Activated CD8-positive, alpha-beta memory T cell treated with anti-CD3 and anti-CD28 coated beads, Interleukin-2, amount 10 ng/mL, durations not matched to agents 7 days and 5 days (primary cell): ENCODE results near the gene ZNF784. TPM values are rescaled to one million over a fixed set of nuclear protein-coding genes. Genes with fewer than 3 reads are reported as not detected.
A peak's percentile ranks its signal among the peaks of the same experiment; 100 is the strongest.
"Not testable (repeated sequence)": the region's sequence is repeated elsewhere in the genome, so short reads cannot be mapped to it uniquely, and the experiment has no call there.

Source experiments
- ATAC-seq: fragments of 150-1000 bp; cut with Tn5 transposase; one replicate; pipeline ENCODE4 v1.10.0; 2021; ENCODE audit warnings: moderate library complexity
- CTCF ChIA-PET: fragments of 350-600 bp; sonication (Branson Sonifier 250); formaldehyde crosslinking; loops from one replicate; lab custom pipeline; 2021; ENCODE audit warnings: antibody characterized with exemption; lab: Charles Lee
- DNase-seq: peaks from one replicate; pipeline ENCODE4 v3.0.0-alpha.2; 2020
- H3K27ac Mint-ChIP-seq: one replicate; pipeline ENCODE4 v1.8.0; 2021; ENCODE audit warnings: mild to moderate bottlenecking, mixed read lengths
- H3K27me3 Mint-ChIP-seq: one replicate; pipeline ENCODE4 v1.8.0; 2021; ENCODE audit warnings: mixed read lengths
- H3K36me3 Mint-ChIP-seq: one replicate; pipeline ENCODE4 v1.8.0; 2021; ENCODE audit warnings: mild to moderate bottlenecking, mixed read lengths
- H3K4me1 Mint-ChIP-seq: one replicate; pipeline ENCODE4 v1.8.0; 2021; ENCODE audit warnings: mixed read lengths
- H3K4me3 Mint-ChIP-seq: one replicate; pipeline ENCODE4 v1.8.0; 2021; ENCODE audit warnings: mild to moderate bottlenecking, moderate library complexity, mixed read lengths
- H3K9me3 Mint-ChIP-seq: one replicate; pipeline ENCODE4 v1.8.0; 2022; ENCODE audit warnings: low read depth, mixed read lengths
- total RNA-seq, 2 experiments: library from RNA; stranded (reverse); gene quantifications; one replicate each; pipeline ENCODE4 v1.2.3, GENCODE V29; 2021

ZNF784 gene
- total RNA-seq, 2 experiments from 2014 or later, result 5.1 to 7.3 TPM

DNA sequence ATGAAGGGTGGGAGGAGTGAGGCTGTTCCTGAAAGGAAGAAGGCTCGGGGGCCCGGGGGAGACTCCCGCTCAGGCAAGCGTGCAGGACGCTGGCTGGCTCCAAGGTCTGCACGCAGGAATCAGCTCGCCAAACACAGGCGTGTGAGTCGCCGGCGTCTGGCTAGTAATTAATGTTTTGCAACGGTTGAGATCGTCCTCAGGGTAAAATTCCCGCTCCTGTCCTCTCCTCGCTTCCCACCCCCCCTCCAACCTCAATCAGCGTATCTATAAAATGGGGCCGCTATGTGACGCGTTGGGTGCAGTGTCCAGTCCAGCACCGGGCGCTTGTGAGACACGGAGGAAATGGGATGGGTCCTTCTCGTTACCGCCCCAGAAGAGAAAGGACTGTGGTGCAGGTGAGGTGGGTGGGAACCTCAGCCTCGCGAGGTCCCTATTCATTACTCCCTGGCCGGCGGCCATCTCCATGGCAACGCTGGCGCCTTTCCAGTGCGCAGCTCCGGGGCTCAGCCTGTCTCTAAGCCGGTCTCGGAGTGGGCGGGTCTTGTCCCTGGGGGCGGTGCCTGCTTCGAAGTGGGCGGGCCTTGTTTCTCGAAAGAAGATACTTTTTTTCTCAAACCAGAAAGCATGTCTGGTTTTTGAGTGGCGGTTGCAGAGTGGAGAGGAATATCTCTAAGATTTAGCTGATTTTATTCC is 37.2 kb downstream of the ZNF784 start:
- no peaks in the 10 kb centered on the region for H3K9me3 Mint-ChIP-seq
- ATAC-seq (peak; percentile 99), DNase-seq (peak; percentile 93)
- CTCF ChIA-PET, result interaction anchor here (0.8 to 1.6 kb wide), 5 partner anchors 12 to 70 kb away, joined by 3 read pairs; partner anchors contain the start of genes FIZ1 and ZNF865
- H3K27ac Mint-ChIP-seq, result no peak overlapping the region
- peaks cover 23% of the 10 kb centered on the region for H3K27me3 Mint-ChIP-seq
- no peaks in the 10 kb centered on the region for H3K36me3 Mint-ChIP-seq
- H3K4me1 Mint-ChIP-seq, result peaks cover 13% of the 10 kb centered on the region
- H3K4me3 Mint-ChIP-seq, result peak overlapping the region; percentile 67

DNA sequence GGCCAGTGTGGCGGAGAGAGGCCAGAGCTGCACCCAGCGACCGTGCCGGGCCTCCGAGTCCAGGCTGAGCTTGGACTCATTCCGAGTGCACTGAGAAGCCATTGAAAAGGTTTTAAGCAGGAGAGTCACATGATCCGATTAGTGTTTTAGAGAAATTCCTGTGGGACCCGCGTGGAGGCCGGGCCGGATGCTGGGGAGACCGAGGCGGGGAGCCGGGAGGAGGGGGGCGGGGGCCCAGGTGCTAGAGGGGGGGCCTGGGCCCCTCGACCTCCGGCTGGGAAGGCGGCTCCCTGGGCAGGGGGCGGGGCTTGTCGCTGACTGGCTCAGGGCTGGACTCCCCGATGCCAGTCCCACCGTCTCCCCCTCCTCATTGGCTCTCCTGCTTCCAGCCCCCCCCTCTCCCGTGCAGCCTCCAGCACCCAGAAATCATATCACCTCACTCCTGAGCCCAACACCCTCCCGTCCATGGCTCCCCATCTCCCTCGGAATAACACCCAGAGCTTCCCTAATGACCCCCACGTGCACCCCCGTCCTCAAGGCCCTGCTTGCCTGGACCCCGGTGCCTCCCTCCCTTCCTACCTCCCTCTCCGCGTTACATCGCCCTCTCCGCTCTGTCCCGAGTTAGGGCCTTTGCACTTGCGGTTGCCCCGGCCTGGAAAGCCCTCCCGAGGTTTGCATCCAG is 38.6 kb downstream of the ZNF784 start:
- Mint-ChIP-seq H3K36me3 (no peaks in the 10 kb centered on the region), H3K4me3 (no peak overlapping the region), H3K27ac (no peak overlapping the region), H3K9me3 (no peaks in the 10 kb centered on the region), H3K27me3 (peaks cover 23% of the 10 kb centered on the region), H3K4me1 (peaks cover 24% of the 10 kb centered on the region)
- ATAC-seq (no peak), DNase-seq (no peak)
- CTCF ChIA-PET, result interaction anchor here (1.3 to 1.6 kb wide), 3 partner anchors 20 to 46 kb away, joined by 3 to 11 read pairs (median 4); partner anchors contain the start of gene ZNF865

DNA sequence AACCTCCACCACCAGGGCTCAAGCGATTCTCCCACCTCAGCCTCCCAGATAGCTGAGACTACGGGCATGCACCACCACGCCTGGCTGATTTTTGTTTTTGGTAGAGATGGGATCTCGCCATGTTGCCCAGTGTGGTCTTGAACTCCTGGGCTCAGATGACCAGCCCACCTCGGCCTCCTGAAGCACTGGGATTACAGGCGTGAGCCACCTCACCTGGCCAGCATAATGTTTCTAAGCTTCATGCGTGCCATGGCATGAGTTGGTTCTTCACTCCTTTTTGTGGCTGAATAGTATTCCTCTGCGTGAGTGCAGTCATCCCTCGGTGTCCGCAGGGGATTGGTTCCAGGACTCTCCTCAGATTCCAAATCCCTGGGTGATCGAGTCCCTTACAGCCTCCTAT is 39.5 kb downstream of the ZNF784 start:
- CTCF ChIA-PET, result interaction anchor here (1.3 to 1.6 kb wide), 2 partner anchors 41 to 47 kb away, joined by 4 to 11 read pairs; no protein-coding TSS in a partner anchor
- no peak for DNase-seq
- no peaks in the 10 kb centered on the region for H3K36me3 Mint-ChIP-seq
- H3K4me3 Mint-ChIP-seq, result no peak overlapping the region
- no peaks in the 10 kb centered on the region for H3K9me3 Mint-ChIP-seq
- H3K27me3 Mint-ChIP-seq, result peaks cover 23% of the 10 kb centered on the region
- ATAC-seq, result no peak
- H3K27ac Mint-ChIP-seq, result no peak overlapping the region
- peaks cover 26% of the 10 kb centered on the region for H3K4me1 Mint-ChIP-seq

DNA sequence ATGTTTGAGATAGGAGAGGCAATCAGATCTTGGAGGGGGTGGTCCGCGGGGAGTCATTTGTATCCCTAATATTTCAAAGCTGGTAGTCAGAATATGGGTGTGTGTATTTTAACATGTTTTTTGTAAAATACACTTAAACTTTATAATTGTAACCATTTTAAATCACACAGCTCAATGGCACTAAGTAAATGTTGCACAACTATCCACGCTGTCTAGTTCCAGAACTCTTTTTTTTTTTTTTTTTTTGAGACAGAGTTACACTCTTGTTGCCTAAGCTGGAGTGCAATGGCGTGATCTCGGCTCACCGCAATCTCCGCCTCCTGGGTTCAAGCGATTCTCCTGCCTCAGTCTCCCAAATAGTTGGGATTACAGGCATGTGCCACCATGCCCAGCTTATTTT is 40.5 kb downstream of the ZNF784 start:
- H3K4me3 Mint-ChIP-seq, DNase-seq, H3K36me3 Mint-ChIP-seq, H3K9me3 Mint-ChIP-seq, H3K27ac Mint-ChIP-seq, ATAC-seq: not testable (repeated sequence)
- peaks cover 23% of the 10 kb centered on the region for H3K27me3 Mint-ChIP-seq
- peaks cover 30% of the 10 kb centered on the region for H3K4me1 Mint-ChIP-seq
- CTCF ChIA-PET, result interaction anchor here (0.9 kb wide), 1 partner anchor 40 kb away, joined by 3 read pairs; the partner anchor contains the start of gene ZNF784

DNA sequence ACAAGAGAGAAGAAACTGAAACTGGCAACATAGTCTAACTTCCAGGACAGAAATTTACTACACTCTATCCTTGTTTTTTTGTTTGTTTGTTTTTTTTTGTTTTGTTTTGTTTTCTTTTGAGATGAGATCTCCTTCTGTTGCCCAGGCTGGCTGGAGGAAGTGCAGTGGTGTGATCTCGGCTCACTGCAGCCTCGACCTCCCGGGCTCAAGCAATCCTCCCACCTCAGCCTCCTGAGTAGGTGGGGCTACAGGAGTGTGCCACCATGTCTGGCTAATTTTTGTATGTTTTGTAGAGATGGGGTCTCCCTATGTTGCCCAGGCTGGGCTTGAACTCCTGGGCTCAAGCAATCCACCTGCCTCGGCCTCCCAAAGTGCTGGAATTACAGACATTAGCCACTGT is 42.1 kb downstream of the ZNF784 start:
- ATAC-seq, H3K4me3 Mint-ChIP-seq, H3K36me3 Mint-ChIP-seq, DNase-seq, H3K9me3 Mint-ChIP-seq, H3K27ac Mint-ChIP-seq: not testable (repeated sequence)
- CTCF ChIA-PET, result interaction anchor here (1.3 kb wide), 1 partner anchor 78 kb away, joined by 3 read pairs; no protein-coding TSS in a partner anchor
- Mint-ChIP-seq H3K27me3 (peaks cover 21% of the 10 kb centered on the region), H3K4me1 (peaks cover 27% of the 10 kb centered on the region)

DNA sequence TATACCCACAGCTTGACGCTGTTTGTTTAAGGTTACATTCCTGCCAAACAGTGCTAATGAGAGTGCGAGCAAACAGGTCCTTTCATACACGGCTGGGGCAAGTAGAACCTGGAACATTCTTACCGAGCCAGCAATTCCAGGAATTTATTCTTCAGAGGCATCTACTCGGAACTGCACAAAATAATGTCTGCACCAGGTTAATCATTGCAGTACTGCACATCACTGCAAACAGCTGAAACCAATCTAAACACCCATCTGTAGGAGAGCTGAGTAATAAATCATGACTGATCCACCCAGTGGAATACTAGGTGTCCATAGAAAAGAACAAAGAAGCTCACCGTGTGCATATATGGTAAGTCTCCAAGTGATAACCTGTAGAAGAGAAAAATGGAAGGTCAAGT is 42.5 kb downstream of the ZNF784 start:
- Mint-ChIP-seq H3K36me3 (peaks cover 8% of the 10 kb centered on the region), H3K9me3 (no peaks in the 10 kb centered on the region), H3K27me3 (peaks cover 17% of the 10 kb centered on the region), H3K4me1 (peaks cover 25% of the 10 kb centered on the region), H3K27ac (no peak overlapping the region), H3K4me3 (no peak overlapping the region)
- CTCF ChIA-PET, result interaction anchor here (1.2 to 2.2 kb wide), 3 partner anchors 24 to 78 kb away, joined by 3 to 8 read pairs (median 3); no protein-coding TSS in a partner anchor
- ATAC-seq (no peak), DNase-seq (no peak)

DNA sequence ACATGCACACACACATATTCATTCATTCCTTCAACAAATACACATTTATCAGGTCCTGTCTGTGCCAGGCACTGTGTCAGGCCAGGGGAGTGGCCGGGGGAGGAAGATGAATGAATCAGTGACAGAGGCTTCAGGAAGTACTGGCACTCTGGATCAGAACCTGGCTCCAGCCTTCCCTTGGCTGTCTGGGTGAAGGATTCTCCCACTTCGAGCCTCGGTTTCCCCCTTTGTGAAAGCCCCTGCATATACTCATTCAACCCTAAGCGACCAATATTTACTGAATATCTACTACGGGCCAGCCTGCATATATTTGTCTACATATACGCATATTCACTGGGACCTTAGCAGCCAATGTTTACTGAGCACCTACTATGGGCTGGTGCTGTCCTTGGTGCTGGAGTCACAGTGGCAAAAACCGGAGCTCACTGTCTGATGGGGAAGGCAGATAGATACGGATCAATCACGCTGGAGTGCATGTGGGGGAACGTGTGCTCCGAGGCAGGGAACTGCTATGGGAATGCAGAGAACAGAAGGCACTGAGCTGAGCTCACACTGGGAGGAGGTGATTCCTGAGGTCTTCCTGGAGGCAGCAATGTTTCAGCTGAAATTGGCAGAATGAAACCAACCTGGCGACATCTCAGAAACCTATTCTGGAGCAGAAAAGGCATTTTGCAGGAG is 43.1 kb downstream of the ZNF784 start:
- H3K27ac Mint-ChIP-seq, result peak overlapping the region; percentile 53
- H3K4me3 Mint-ChIP-seq, result peak overlapping the region; percentile 77
- CTCF ChIA-PET, result interaction anchor here (0.7 to 2.2 kb wide), 4 partner anchors 25 to 77 kb away, joined by 3 to 8 read pairs (median 4); no protein-coding TSS in a partner anchor
- H3K4me1 Mint-ChIP-seq, result peaks cover 24% of the 10 kb centered on the region
- peak; percentile 45 for DNase-seq
- peaks cover 9% of the 10 kb centered on the region for H3K36me3 Mint-ChIP-seq
- ATAC-seq, result no peak
- H3K27me3 Mint-ChIP-seq, result peaks cover 13% of the 10 kb centered on the region
- H3K9me3 Mint-ChIP-seq, result no peaks in the 10 kb centered on the region

DNA sequence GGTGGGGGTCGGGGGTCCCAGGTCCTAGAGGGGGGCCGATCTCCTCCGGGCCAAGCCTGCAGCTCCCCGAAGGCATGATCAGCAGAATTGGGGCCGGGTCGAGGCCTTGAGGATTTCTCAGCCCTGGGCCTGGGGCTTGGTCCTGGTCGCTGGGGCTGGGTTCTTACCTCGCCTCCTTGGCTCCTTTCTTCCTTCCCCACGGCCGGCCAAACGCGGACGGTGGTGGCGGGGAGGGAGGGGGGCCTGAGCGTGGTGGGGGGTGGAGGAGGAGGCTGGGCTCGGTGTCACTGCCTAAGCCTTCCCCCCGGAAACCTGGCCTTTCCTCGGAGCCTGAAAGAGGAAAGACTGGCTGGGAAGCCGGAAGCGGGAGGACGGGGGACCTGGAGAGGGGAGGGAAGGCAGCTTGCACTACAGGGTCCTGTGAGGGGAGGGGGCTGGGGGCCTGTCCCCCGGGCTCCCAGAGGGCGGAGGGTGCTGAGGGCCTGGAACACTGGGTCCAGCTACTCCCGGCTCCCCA is 43.7 kb downstream of the ZNF784 start, which contains the start of gene ZNF579:
ZNF579 (minus strand) TSS at position 221 of the 517 bp plus-strand sequence. CDS start 1,209 bp downstream, outside the sequence.
- H3K4me1 Mint-ChIP-seq, result peaks cover 21% of the 10 kb centered on the region
- peaks cover 9% of the 10 kb centered on the region for H3K36me3 Mint-ChIP-seq

DNA sequence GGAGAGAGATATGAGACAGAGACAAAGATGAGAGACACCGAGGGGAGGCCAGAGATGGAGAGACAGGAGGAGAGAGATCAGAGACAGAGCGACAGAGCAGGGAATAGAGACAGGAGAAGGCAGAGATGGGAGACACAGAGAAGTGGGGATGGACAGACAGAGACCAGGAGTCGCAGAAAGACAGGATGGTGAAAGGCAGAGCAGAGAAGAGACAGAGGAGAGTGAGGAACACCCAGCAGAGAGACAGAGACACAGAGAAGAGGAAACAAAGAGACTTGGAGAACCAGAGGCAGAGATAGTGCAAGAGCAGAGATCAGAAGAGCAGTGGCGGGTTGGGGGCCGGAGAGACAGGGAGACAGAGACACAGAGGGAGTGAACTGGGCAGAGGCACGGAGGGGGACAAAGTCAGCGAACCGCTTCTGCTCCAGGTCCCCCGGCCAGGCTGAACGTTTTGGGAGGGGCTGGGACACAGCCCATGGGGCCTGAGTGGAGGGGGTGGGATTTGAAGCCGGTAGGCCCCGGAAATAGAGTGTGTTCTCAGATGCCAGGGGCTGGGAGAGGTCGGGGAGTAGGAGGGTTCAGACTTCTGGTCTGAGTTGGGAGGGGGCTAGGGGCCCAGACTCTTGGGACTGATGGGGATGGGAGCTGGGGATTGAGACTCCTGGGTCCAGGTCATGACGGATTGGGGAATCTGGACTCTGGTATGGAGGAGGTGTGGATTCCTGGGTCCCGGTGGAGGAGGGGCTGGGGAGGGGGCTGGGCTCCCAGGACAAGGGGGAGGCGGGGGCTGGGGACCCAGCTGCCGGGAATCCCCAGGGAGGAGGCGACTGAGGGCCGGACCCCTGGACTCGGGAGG is 44.4 kb downstream of the ZNF784 start:
- DNase-seq (no peak), ATAC-seq (peak; percentile 50)
- Mint-ChIP-seq H3K4me3 (peak overlapping the region; percentile 77), H3K4me1 (peaks cover 17% of the 10 kb centered on the region), H3K9me3 (no peaks in the 10 kb centered on the region), H3K36me3 (peaks cover 9% of the 10 kb centered on the region), H3K27me3 (peaks cover 3% of the 10 kb centered on the region), H3K27ac (peak overlapping the region; percentile 60)
- CTCF ChIA-PET, result interaction anchor here (1.0 to 2.2 kb wide), 2 partner anchors 26 to 76 kb away, joined by 3 to 8 read pairs; no protein-coding TSS in a partner anchor

More for the DNA sequence above, 43.7 kb downstream of the ZNF784 start, which contains the start of gene ZNF579:
- Mint-ChIP-seq H3K9me3 (no peaks in the 10 kb centered on the region), H3K27ac (peak within 1 kb of the TSS; percentile 60), H3K27me3 (peaks cover 9% of the 10 kb centered on the region), H3K4me3 (peak within 1 kb of the TSS; percentile 77)
- CTCF ChIA-PET, result interaction anchor here (0.7 to 2.2 kb wide), 4 partner anchors 26 to 77 kb away, joined by 3 to 8 read pairs (median 4); no protein-coding TSS in a partner anchor
- ATAC-seq, result peak; percentile 70
- DNase-seq, result peak; percentile 79

DNA sequence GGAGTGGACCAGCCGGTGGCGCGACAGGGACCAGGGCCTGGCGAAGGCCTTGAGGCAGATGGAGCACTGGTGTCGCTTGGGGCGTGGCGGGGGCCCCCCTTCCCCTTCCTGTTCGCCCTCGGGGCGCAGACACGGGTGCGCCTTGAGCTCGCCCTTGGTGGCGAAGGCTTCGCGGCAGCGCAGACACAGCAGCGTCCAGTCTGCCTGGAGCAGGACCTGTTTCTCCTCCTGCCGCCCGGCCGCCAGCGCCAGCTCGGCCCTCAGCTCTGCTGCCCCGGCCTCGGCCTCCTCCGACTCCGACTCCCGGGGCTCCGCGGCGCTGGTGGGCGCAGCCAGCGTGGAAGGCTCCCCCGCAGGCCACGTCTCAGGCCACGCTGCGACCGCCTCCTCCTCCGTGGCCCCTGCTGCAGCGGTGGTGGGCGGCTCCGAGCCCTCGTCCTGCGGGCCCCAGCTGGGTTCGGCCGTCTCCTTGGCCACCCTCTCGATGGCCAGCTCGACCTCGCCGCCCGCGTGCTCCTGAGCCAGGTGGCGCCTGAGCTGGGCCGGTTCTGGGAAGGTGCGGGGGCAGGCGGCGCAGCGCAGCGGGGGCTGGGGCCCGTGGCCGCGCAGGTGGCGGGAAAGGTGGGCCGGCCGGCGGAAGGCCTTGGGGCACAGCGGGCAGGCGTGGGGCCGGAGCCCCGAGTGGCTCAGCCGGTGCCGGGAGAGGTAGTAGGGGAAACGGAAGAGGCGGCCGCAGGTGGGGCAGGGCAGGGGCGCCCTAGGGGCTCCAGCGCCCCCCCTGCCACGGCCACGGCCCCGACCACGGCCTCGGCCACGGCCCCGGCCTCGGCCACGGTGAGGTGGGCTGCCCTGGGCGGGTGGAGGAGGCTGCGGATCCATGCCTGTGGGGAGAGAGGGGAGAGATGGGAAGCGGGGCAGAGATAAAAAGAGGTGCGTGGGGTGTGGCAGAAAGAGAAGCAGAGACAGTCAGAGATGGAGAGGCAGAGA is 45.3 kb downstream of the ZNF784 start:
- Mint-ChIP-seq H3K4me1 (peaks cover 17% of the 10 kb centered on the region), H3K27ac (no peak overlapping the region), H3K36me3 (peaks cover 9% of the 10 kb centered on the region), H3K9me3 (no peaks in the 10 kb centered on the region), H3K27me3 (no peaks in the 10 kb centered on the region), H3K4me3 (peak overlapping the region; percentile 77)
- DNase-seq (no peak), ATAC-seq (no peak)
- CTCF ChIA-PET, result no interaction called here
